GM18502 (cell line): ENCODE results near the gene ING4.

Experiments used
- ATAC-seq: cut with Tn5 transposase; IDR thresholded peaks from one replicate; pipeline ENCODE4 v1.9.1; 2021; ENCODE audit warnings: mild to moderate bottlenecking; ENCODE audit not compliant: unreplicated experiment, poor library complexity

The ING4 gene

DNA sequence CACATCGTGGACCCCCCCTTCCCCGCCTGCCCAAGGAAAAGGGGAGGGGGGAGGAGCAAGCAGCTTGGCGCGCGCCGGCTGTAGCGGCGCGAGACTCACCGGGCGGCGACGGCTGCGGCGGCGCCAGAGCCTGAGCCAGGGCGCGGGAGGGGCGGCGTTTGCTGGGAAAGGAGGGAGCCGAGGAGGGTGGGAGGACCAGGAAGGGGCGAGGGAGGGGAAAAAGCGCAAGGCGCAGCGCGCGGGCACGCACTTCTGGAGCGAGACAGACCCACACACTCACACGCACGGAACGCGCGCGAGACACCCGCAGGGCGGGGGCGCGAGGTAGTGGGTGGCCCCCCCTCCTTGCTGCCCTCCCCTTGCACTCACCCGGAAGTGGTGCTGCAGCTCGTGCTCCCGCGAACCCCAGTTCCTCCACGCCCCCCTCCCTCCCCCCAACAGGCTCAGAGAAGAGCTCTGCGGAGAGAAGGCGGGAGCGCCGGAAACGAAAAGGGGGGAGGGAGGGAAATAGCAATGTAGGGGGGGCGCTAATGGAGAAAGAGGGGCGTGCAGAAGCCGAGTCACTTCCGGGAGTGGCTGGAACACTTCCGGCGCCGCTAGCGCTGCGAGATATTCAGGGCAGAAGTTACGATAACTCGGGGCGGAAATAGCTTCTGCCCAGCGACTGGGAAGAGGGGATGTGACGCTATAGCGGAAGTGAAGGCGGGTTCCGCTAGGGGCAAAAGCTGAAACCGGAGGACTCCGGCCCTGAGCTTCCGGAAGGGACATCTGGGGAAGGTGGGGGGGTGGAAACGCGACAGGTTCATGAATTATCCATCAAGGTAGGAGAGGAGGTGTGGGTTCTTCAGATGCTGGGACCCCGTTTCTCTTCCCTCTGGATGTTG, 26.3 kb upstream of the ING4 start, which contains the start of gene ZNF384:
TSS of gene ZNF384 (minus strand) at position 377 of the 884 bp plus-strand sequence. CDS start 9,855 bp downstream, outside the sequence.
- ATAC-seq, result peak; percentile 82

DNA sequence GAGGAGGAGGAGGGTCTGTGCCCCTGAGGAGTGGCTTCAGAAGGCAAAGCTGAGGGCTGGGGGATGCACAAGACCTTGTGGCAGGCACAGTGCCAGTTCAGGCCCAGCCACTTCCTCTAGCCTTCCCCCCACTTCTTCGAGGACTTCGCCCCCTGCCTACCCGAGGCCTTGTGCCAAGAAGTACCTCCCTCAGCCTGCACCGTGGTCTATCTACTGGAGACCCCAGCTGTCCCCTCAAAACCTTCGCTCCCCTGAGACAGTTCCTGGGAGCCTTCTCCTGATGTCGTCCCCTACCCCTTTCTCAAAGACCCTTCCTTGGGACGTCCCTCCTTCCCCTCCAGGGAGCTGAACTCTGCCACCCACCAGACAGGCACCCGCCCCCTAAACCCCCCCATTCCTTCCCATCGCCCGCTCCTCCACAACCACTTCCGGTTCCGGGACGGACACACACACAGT, 25.7 kb upstream of the ING4 start:
- peak; percentile 7 for ATAC-seq

DNA sequence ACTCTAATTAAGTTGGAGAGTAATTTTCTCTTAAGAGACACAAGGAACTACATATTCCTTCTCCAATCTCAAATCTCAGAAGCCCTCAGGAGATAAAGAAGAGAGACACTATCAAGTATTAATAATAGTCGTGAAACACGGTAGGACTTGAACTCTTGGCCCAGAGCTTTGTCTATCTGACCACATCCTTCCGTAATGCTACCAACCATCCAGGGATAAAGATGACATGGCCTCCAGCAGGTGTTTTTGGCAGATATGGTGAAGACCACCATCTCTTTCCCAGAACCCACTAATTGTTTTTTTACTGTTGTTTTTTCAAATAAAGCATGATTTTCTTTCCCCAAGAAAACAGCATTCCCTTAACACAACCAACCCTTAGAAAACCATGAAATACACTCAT, 22.9 kb upstream of the ING4 start:
- ATAC-seq, result no peak

DNA sequence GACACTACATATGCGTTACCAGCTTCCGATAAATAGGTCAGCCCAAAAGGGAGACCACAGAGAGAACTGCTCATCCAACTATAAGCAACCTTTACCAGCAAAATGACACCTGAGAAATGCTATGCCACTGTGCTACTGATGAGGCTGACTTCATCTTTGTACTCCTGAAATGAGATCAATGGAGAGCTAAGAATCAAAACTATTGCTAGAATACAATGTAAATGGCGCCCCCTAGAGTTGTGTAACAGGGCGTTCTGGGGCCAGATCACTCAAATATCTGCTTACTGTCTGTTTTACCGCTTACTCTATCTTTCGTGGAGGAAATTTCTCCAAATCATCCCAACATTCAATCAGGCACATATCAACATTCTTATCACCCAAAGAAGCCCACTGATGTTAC, 21.7 kb upstream of the ING4 start:
- no peak for ATAC-seq

DNA sequence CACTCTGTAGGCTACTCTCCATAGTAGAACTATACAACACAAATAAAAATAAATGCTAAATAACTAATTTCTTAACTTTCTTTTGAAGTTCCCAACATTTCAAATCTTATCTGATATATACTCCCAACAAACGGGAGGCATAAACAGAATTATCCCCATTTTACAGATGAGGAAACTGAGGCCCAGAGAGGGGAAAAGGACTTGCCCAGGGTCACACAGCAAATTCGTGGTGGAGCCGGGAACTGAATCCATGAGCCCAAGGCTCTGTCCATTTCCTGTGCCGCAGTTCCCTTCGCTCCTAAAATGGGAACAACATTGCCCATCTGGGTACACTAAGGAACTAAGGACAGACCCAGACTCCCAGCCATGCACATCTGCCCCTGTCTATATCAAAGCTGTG, 14.0 kb upstream of the ING4 start:
- no peak for ATAC-seq

DNA sequence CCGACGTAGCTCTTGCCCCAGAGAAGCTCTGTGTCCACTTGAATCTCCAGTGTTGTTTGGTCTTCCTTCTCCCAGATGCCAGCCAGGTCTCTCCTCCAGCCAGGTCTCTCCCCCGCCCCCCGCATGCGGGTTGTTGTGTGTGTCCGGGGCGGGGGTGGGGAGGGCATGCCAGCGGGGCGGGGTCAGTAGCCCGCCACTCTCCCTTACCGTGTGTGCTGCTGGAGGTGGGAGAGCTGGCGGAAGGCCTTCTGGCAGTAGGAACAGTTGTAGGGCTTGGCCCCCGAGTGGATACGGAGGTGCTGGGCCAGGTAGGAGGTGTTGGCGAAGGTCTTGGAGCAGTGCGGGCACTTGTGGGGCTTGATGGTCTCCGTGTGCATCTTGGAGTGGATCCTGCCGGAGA, 9.2 kb upstream of the ING4 start:
- ATAC-seq, result no peak

DNA sequence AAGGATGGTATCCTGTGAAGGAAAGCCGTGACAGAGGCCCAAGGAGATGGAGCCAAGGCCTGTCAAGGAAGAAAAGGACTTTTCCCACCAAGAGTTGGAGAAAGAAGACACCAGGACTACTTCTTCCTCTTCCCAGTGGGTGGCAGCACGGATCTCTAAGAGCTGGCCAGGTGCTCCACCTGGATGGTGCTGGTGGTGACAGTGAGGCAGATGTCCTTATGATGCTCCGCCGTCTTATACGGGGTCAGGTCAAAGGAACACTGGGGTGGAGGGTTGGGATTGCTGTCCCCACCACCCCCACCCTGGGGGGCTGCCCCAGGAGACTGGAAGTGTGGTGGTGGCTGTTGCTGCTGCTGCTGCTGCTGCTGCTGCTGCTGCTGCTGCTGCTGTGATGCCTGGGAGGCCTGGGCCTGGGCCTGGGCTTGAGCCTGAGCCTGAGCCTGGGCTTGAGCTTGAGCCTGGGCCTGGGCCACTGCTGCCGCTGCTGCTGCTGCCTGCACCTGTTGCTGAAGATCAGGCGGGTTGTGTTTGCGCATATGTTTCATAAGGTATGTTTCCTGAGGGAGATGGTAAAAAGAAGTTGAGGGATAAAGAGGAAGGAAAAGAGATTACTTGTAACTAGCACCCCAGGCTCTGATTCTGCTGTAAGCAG, 4.8 kb upstream of the ING4 start:
- ATAC-seq, result no peak

DNA sequence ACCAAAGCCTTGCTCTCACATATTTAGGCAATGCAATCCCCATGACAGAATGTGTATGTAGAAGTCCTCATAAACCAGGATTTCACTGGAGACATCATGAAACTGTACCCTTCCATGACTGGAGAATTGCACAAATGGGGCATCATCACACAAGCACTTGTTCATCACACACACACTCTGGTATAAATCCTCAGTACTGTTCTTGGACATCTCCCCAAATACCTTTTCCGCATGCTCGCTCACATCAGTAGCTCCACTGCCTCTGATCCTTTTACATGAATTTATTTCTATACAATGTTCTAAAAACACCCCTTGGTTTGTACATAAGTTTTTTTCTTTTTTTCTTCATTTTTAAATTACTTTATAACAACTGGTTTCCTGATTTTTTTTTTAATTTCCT, 3.3 kb upstream of the ING4 start:
- ATAC-seq, result no peak

DNA sequence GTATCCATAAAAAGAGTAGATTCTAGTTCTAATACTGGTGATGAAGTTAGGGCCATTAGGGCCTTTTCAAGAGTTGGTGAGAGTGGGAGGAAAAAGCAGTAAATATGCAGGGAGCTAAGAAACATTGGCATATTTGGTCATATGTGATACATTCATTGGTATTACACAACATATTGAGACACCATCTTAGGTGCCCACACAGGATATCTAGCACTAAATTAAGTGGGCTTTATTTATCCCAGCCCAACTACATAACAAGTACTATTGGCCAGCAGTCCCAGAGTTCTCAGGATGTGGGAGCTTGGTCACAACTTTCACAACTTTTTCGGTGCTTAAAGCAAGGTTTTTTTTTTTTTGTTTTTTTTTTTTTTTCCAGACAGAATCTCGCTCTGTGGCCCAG, 2.0 kb upstream of the ING4 start:
- ATAC-seq, result no peak

DNA sequence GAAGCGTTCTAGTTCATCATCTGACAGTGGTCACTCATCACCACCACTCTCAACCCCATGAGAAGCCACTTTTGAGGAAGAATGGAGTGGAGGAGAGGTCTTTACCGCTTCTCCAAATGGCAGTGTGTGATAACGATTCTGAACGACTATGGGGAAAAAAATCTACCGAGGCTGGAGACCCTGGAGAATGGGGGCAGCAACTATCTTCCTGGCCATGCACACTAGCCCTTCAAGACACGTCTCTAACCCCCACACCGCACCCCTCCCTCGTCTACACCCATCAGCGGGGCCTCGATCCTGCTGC, 365 bp downstream of the ING4 start:
- no peak for ATAC-seq

DNA sequence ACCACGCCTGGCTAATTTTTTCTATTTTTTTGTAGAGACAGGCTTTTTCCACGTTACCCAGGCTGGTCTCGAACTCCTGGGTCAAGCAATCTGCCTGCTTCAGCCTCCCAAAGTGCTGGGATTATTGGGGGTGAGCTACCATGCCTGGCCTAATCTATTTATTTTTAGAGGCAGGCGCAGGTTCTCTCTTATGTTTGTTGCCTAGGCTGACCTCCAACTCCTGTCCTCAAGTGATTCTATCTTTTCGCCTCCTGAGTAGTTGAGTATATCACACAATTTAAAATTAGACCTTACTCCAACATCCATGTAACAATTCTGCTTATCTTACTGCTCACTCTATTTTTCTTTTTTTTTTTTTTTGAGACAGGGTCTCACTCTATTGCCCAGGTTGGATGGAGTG, 8.9 kb downstream of the ING4 start:
- ATAC-seq, result no peak

DNA sequence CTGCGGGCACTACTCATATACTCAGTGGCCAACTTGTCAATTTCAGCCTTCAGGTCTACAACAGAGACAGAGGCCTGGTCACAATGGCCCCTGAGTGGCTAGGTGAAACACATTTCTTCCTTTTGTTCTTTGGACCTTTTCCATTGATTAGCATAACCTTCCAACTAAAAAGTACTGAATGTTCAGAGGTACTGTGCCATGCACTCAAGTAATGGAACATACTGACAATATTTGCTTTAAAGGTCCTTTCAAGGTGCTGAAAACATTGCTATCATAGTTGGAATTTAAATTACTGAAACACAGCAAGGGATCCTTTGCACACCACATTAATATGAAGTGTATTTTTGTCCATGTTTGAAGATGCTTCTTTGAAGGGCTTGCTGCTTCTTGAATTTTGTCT, 9.6 kb downstream of the ING4 start:
- no peak for ATAC-seq

DNA sequence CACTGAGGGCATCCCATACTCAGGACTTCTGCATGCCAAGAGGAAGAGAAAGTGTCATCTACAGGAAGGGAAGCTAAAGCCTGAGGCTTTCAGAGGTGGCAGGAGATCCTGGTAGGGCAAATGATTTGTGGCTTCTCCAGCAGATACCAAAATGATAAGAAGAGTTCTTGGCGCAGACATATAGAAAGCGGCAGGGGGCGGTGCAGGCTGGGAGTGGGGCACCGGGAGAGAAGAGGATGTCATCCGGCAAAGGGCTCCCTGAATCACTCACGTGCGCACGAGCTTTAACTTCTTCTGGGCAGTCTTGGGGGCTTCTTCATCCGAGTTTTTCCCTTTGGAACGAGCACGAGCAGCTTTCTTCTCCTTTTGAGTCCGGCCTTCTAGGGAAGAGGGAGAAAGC, 10.5 kb downstream of the ING4 start:
- ATAC-seq, result no peak

DNA sequence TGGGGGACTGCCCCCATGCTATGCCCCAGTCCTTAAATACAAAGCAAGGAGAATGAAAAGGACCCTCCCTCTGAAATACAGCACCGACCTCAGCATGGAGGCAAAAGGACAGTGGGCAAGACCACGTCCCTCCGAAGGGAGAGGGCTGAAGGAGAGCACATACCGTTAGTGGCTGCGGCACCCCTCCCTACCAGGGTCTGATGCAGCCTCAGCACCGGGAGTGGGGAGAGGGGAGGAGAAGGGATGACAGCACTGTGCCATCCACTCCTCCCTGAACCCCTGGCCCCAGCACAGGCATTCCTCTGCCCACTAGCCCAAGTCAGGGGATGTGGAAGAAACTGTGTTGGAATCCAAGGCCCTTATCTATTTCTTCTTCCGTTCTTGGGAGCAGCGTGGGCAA, 12.1 kb downstream of the ING4 start:
- ATAC-seq, result no peak

DNA sequence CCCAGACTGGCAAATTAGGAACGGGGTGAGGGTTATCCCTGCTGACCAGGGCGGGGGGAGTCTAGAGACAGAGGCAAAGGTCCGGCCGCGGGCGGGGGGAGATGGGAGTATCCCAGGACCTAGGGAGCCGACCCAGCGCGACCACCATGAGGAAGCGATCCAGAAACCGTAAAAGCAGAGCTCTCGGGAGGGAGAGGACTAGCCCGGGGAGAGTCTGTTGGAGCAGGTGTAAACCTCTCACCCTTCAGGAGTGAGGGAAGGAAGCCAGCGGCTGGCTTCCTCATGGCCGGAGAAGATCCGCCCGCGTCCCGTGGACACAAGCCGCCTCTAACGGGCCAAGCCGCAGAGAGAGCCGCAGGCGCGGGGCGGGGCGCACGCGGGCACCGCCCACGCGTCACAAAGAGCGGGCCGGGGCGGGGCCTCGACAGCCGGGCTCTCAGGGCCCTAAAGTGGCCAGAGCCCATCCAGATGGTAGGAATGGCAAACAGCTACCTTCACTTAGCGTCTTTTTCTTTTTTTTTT, 15.8 kb downstream of the ING4 start, which contains the start of gene ACRBP:
TSS of gene ACRBP (minus strand) at position 350 of the 522 bp plus-strand sequence. CDS start at position 284, 66 bp downstream.
- no peak for ATAC-seq

DNA sequence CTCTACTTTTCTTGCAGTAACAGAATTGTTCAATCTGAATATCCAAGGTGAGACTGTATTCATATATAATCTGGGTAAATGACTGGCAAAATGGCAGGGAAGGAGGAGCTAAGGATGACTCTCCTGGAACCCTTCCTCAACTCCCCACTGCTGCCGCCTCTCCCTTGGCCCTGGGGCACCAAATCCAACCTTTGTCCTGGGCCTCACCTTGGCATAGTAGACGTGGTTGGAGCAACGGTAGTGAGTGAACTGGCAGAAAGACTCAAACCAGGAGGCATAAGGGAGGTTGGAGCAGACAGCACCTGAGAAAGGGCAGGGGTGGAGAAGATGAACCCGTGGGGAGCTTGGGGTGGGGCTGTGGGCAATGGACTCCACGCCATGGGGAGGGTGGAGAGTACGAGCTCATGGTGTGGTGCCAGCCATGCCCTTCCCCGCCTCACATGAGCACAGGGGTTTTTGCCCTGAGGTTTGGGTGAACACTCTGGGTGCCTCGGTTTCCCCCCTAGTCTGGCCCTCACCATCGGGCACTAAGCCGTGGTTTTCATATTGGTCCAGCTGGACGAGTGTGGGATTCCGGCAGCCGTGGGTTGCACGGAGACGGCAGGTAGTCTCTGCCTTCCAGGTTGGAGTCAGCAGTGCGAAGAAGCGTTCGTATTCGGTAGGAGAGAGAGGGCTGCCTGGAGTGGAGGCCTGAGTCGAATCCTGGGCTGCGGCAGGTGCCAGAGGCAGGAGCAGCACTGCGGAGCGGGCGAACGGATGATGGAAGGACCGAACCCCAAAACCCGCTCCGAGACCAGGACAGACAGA, 16.4 kb downstream of the ING4 start:
- ATAC-seq, result no peak

DNA sequence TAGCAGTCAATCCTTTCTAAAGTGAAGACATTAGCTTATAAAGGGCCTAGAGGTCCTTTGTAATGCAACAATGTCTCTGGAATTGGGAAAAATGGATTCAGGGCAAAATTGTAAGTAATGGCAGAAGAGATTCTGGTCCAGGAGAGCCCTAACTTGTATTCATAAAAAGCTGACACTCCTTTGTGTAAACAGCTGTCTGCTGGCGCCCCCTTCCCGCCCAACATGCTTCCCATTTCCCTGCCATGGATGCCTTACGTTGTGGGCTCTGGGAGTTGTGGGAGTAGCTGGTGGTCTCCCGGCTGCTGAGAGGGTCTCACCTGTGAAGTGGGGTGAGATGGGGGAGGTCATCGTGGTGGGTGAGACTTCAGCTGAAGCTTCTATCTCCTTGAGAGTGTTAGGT, 18.0 kb downstream of the ING4 start:
- no peak for ATAC-seq

DNA sequence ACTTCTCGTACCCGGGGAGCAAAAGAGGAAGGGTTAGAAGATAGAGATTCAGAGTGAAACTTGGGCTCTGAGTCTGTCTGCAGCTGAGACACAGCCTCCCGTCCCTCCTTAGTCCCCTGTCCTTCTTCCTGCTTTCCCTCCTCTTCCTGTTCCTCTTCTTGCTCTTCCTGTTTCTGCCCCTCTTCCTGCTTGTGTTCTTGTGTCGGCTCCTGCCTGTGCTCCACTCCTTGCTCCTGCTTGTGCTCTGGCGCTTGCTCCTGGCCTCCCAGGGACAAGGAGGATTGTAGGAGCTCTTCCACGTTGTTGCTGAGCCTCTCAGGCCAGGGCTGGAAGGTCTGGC, 18.7 kb downstream of the ING4 start:
- ATAC-seq, result no peak

DNA sequence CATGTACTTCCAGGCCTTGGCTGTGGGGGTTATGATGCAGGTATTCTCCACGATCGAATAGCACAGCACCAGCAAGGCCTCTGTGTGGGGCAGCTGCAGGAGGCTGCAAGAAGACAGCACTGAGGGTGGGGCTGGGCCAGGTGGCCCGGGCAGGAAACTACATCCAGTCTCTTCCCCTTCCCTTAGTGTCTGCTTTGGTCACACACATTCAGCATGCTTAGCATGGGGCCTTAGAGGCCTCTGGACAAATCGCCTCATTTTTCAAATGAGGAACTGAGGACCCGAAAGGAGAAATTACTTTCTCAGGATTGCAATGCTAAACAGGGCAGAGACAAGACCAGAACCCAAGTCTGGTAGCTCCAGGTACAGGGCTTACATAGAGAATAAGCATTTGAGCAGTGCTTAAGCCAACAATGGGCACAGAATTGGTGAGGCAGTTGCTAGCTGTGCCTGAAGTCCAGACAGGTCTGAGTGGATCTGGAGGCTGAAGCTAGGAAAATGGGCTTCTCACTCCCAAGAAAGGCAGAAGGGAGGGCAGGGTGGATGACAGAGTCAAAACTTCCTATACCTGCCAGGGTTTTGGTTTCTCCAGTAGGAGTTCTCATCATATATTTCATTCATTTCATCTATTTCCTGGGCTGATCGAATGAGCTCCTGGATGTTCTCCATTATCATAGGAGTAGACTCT, 19.2 kb downstream of the ING4 start:
- ATAC-seq, result no peak

DNA sequence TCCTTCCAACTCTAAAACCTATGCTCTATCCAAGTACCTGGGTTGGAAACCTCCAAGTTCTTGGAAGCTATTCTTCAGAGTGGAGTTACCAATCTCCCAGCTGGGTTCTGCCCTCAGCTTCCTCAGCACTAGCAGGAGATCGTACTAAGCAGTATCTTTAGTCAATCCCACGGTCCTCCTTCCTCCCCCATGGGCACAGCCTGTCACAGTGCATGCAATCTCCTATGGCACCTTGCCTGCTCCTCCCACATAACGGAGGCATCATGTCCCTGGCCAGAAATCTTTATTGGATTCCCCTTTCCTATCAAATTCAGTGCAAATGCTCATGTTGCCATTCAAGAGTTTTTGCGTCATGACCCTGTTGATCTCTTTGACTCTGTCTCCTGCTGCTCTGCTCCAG, 21.8 kb downstream of the ING4 start:
- ATAC-seq, result no peak
